Kidney (tissue), 14 donors: ENCODE data around the gene PLPP1. TPM values are rescaled to one million over a fixed set of nuclear protein-coding genes. Genes with fewer than 3 reads are reported as not detected.

Source experiments
- DNase-seq, 5 donors: peaks; one replicate each; pipeline ENCODE4 v3.0.0-alpha.2; 2013 to 2020
- FAIRE-seq: peaks from 2 replicates; lab custom pipeline; 2012; peaks lifted over from hg19 to GRCh38; lab: Jason Lieb, UNC
- H3K27ac ChIP-seq, 2 donors: one replicate each; pipeline ENCODE4 v1.7.0; 2013; ENCODE audit warnings: low read depth in 2 of 2, low read length in 2 of 2, inconsistent platforms in 1 of 2
- H3K27me3 ChIP-seq: one replicate; pipeline ENCODE4 v1.7.1; 2013; ENCODE audit warnings: low read length, inconsistent platforms; ENCODE audit not compliant: control insufficient read depth, insufficient read depth
- H3K36me3 ChIP-seq, 3 donors: one replicate each; pipeline versions ENCODE4 v1.7.0 to v1.7.1; 2013; ENCODE audit warnings: low read length in 3 of 3, control low read depth in 1 of 3, inconsistent platforms in 1 of 3; ENCODE audit not compliant: insufficient read depth in 3 of 3, control insufficient read depth in 2 of 3
- H3K4me1 ChIP-seq, 3 donors: one replicate each; pipeline versions ENCODE4 v1.7.0 to v1.7.1; 2013; ENCODE audit warnings: low read length in 3 of 3, inconsistent platforms in 1 of 3, low read depth in 1 of 3; ENCODE audit not compliant: control insufficient read depth in 2 of 3, insufficient read depth in 2 of 3
- H3K4me3 ChIP-seq, 3 donors: one replicate each; pipeline versions ENCODE4 v1.7.0 to v1.8.1; 2013; ENCODE audit warnings: low read length in 3 of 3, control low read depth in 1 of 3, inconsistent platforms in 1 of 3
- H3K9ac ChIP-seq, 3 donors: one replicate each; pipeline versions ENCODE4 v1.7.0 to v1.7.1; 2013; ENCODE audit warnings: low read length in 3 of 3, control low read depth in 1 of 3, inconsistent platforms in 1 of 3
- H3K9me3 ChIP-seq, 3 donors: one replicate each; pipeline versions ENCODE4 v1.7.0 to v1.7.1; 2013; ENCODE audit warnings: low read length in 3 of 3, control low read depth in 1 of 3, inconsistent platforms in 1 of 3; ENCODE audit not compliant: control insufficient read depth in 2 of 3, insufficient read depth in 1 of 3
- CTCF ChIP-seq: IDR thresholded peaks from 3 replicates; pipeline ENCODE4 v1.5.1; 2012; ENCODE audit warnings: mild to moderate bottlenecking, moderate library complexity, borderline replicate concordance; ENCODE audit not compliant: insufficient read depth; ENCODE audit errors: extremely low read depth
- intact Hi-C: fragments of 100-400 bp; cut with DNase I; formaldehyde crosslinking; loops from one replicate; pipeline ENCODE4 v1.11.1; 2022
- polyA plus RNA-seq: library from polyadenylated mRNA; stranded (reverse); fragments of 350-450 nt; fragmentation: Illumina TruSeq; extraction: RNeasy Lipid Tissue Mini Kit (QIAGEN cat#74804); gene quantifications from one replicate; pipeline ENCODE4 v1.2.3, GENCODE V29; 2014; ENCODE audit warnings: low read depth, low replicate concordance; ENCODE audit not compliant: insufficient read depth
- total RNA-seq: library from RNA; stranded (reverse); fragmentation: NEBNext Ultra II Directional; extraction: Animal tissue kit (Norgen Biotek cat#: 25700); gene quantifications from one replicate; pipeline ENCODE4 v1.2.1, GENCODE V29; 2021
- donor health status: control.
- donor health status: control.
- donor health status: control.
- donor health status: control.
- donor health status: control.
- donor health status: DM: yes; HTN: yes; CAD: no.
- donor health status: Normal renal cell carcinoma (clear cell type).

The PLPP1 gene
- total and polyA plus RNA-seq, 2 donors from 2014 or later = 144 to 166 TPM

GRCh38 chr5:55535199-55535905 lies 588 bp upstream of the PLPP1 start:
- no peak for TF ChIP-seq CTCF
- DNase-seq (peak in 1 of 5 donors; percentile 23), FAIRE-seq (no peak)
- H3K4me3 ChIP-seq = peak overlapping the region; percentile 68 to 88 (median 82)
- H3K27me3 ChIP-seq = no peaks in the 10 kb centered on the region
- peak overlapping the region; percentile 88 to 97 for H3K27ac ChIP-seq
- no peaks in the 10 kb centered on the region for H3K9me3 ChIP-seq
- peak overlapping the region; percentile 18 to 83 (median 42) for H3K9ac ChIP-seq
- intact Hi-C loops = no loop called here
- no peaks in the 10 kb centered on the region for H3K36me3 ChIP-seq
- peaks cover 0 to 9% (median 5%) of the 10 kb centered on the region in 3 donors for H3K4me1 ChIP-seq

- peak overlapping the region; percentile 51 to 89 (median 82) for H3K9ac ChIP-seq
- TF ChIP-seq CTCF = no peak
- H3K4me1 ChIP-seq = peaks cover 0 to 9% (median 5%) of the 10 kb centered on the region in 3 donors
- no peaks in the 10 kb centered on the region for H3K9me3 ChIP-seq
- H3K27ac ChIP-seq = peak overlapping the region; percentile 88 to 97
- DNase-seq (peak in 4 of 5 donors; percentile 77 to 89 (median 87)), FAIRE-seq (no peak)
- peak overlapping the region; percentile 82 to 97 (median 95) for H3K4me3 ChIP-seq
- intact Hi-C loops = no loop called here
- H3K36me3 ChIP-seq = no peaks in the 10 kb centered on the region
- H3K27me3 ChIP-seq = no peaks in the 10 kb centered on the region
These were observed 986 bp downstream of the PLPP1 start for GRCh38 chr5:55533521-55534435.

GRCh38 chr5:55530669-55531068 lies 4.1 kb downstream of the PLPP1 start:
- Histone ChIP-seq H3K9me3 (no peaks in the 10 kb centered on the region), H3K27me3 (no peaks in the 10 kb centered on the region), H3K36me3 (no peaks in the 10 kb centered on the region), H3K27ac (peak overlapping the region in 1 of 2 donors; percentile 49), H3K4me1 (peaks cover 0 to 12% (median 4%) of the 10 kb centered on the region in 3 donors), H3K4me3 (peak overlapping the region in 2 of 3 donors; percentile 11 to 23), H3K9ac (no peak overlapping the region)
- FAIRE-seq (no peak), DNase-seq (peak in 1 of 5 donors; percentile 79)
- intact Hi-C loops = no loop called here
- no peak for TF ChIP-seq CTCF
